SJCRH30 (cell line): ENCODE data around the gene IL1F10. TPM values are rescaled to one million over a fixed set of nuclear protein-coding genes. Genes with fewer than 3 reads are reported as not detected.

Experiments used
- DNase-seq, 2 experiments: peaks; one replicate each; pipeline ENCODE4 v3.0.0-alpha.2; 2015 to 2020
- H3K27ac ChIP-seq: fragments of 250-450 bp; sonication (Bioruptor Pico); 2 replicates; pipeline ENCODE4 v1.5.1; 2020; ENCODE audit warnings: mild to moderate bottlenecking, moderate library complexity
- H3K27me3 ChIP-seq: fragments of 250-450 bp; sonication (Bioruptor Pico); 2 replicates; pipeline ENCODE4 v1.5.1; 2020; ENCODE audit warnings: mild to moderate bottlenecking, moderate library complexity
- H3K36me3 ChIP-seq: fragments of 250-450 bp; sonication (Bioruptor Pico); 2 replicates; pipeline ENCODE4 v1.5.1; 2020; ENCODE audit warnings: mild to moderate bottlenecking, moderate library complexity
- H3K4me1 ChIP-seq: fragments of 250-450 bp; sonication (Bioruptor Pico); 2 replicates; pipeline ENCODE4 v1.5.1; 2020; ENCODE audit warnings: mild to moderate bottlenecking, moderate library complexity
- H3K4me3 ChIP-seq: fragments of 250-450 bp; sonication (Bioruptor Pico); 2 replicates; pipeline ENCODE4 v1.5.1; 2020; ENCODE audit warnings: mild to moderate bottlenecking, moderate library complexity
- H3K9me3 ChIP-seq: fragments of 250-450 bp; sonication (Bioruptor Pico); replicated peaks from 2 replicates; pipeline ENCODE4 v1.5.1; 2020; ENCODE audit warnings: mild to moderate bottlenecking, moderate library complexity
- total RNA-seq: library from RNA; depleted of rRNA; stranded (reverse); fragments of >200 nt; shearing (Covaris generic); gene quantifications from 2 replicates; pipeline ENCODE4 v1.2.3, GENCODE V29; 2014; rRNA removed

IL1F10 gene
- not detected in 2 replicates for total RNA-seq

GRCh38 chr2:113067681-113068080 lies at the start of gene IL1F10:
Gene IL1F10 (plus strand): TSS chr2:113067970. CDS start chr2:113072739, 4,769 bp downstream.
- Histone ChIP-seq H3K4me1 (no peaks in the 10 kb centered on the region), H3K27me3 (no peaks in the 10 kb centered on the region), H3K9me3 (no peaks in the 10 kb centered on the region), H3K27ac (no peak within 1 kb of the TSS), H3K36me3 (no peaks in the 10 kb centered on the region), H3K4me3 (no peak within 1 kb of the TSS)
- no peak for DNase-seq

GRCh38 chr2:113018509-113018908 lies 49.3 kb upstream of the IL1F10 start:
- no peaks in the 10 kb centered on the region for H3K9me3 ChIP-seq
- no peaks in the 10 kb centered on the region for H3K36me3 ChIP-seq
- no peak overlapping the region for H3K27ac ChIP-seq
- no peaks in the 10 kb centered on the region; the same call in 1 of the 2 replicates for H3K27me3 ChIP-seq
- no peaks in the 10 kb centered on the region for H3K4me1 ChIP-seq
- no peak overlapping the region for H3K4me3 ChIP-seq
- DNase-seq, result no peak

- no peak overlapping the region for H3K4me3 ChIP-seq
- no peak for DNase-seq
- no peak overlapping the region for H3K27ac ChIP-seq
- H3K36me3 ChIP-seq, result no peaks in the 10 kb centered on the region
- no peaks in the 10 kb centered on the region for H3K27me3 ChIP-seq
- H3K4me1 ChIP-seq, result no peaks in the 10 kb centered on the region
- no peaks in the 10 kb centered on the region for H3K9me3 ChIP-seq
Measured at GRCh38 chr2:113021312-113021711, 46.5 kb upstream of the IL1F10 start.

DNA sequence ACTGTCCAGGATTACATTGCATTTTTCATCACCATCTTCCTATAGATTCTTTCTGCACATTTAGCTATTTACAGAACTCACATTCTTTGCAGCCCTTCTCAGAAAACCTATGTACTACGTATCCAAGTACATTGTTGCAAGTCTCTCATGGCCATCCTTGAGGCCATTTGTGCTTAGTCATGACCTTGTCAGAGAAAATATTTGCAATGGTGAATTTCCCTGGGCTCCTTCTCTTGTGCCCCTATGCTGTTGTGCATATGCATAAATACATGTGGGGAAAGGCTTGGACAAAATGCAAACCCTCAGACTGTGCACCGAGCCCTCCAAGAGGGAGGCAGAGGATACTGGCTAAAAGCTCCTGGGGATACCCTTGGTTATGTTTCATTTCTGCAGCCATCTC lies 43.0 kb upstream of the IL1F10 start:
- H3K9me3 ChIP-seq, result no peaks in the 10 kb centered on the region
- 0 out of 2 replicates have a peak, but pooled peaks cover 6% of the 10 kb centered on the region for H3K27me3 ChIP-seq
- no peaks in the 10 kb centered on the region for H3K36me3 ChIP-seq
- H3K27ac ChIP-seq, result no peak overlapping the region
- DNase-seq, result no peak
- H3K4me3 ChIP-seq, result no peak overlapping the region
- no peaks in the 10 kb centered on the region for H3K4me1 ChIP-seq

GRCh38 chr2:113025737-113026136 lies 42.0 kb upstream of the IL1F10 start:
- Histone ChIP-seq H3K4me3 (no peak overlapping the region), H3K27me3 (0 out of 2 replicates have a peak, but pooled peaks cover 10% of the 10 kb centered on the region), H3K4me1 (no peaks in the 10 kb centered on the region), H3K36me3 (no peaks in the 10 kb centered on the region), H3K9me3 (no peaks in the 10 kb centered on the region), H3K27ac (no peak overlapping the region)
- no peak for DNase-seq

GRCh38 chr2:113027691-113028090 lies 40.1 kb upstream of the IL1F10 start:
- Histone ChIP-seq H3K4me3 (no peak overlapping the region), H3K27me3 (peaks cover 11% of the 10 kb centered on the region; the same call in 1 of the 2 replicates), H3K27ac (no peak overlapping the region), H3K36me3 (no peaks in the 10 kb centered on the region), H3K9me3 (no peaks in the 10 kb centered on the region), H3K4me1 (no peaks in the 10 kb centered on the region)
- DNase-seq, result no peak

DNA sequence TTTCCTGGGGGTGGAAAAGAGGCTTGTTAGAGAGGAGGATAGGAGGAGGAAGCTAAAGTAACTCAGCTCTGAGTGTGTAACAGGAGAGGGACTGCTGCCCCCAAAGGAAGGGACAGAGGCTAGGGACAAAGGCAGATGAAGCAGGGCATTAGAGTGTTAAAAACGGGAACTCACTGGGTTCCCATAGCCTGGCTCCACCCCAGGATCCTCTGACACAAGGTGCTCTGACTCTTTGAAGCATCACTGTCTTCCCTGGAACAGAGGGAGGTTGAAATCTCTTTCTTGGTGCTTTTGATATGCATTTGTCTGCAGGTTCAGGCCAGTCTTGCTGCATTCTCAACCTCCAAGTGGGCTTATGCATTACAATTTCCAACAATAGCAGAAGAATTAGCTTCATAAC lies 39.7 kb upstream of the IL1F10 start:
- no peak for DNase-seq
- peaks cover 11% of the 10 kb centered on the region; the same call in 1 of the 2 replicates for H3K27me3 ChIP-seq

GRCh38 chr2:113032737-113033136 lies 35.0 kb upstream of the IL1F10 start:
- H3K27ac ChIP-seq, result no peak overlapping the region
- no peaks in the 10 kb centered on the region for H3K36me3 ChIP-seq
- H3K4me1 ChIP-seq, result no peaks in the 10 kb centered on the region
- H3K9me3 ChIP-seq, result no peaks in the 10 kb centered on the region
- DNase-seq, result no peak
- H3K27me3 ChIP-seq, result peaks cover 11% of the 10 kb centered on the region; the same call in 1 of the 2 replicates
- H3K4me3 ChIP-seq, result no peak overlapping the region

More for the DNA sequence above, 39.7 kb upstream of the IL1F10 start:
- no peaks in the 10 kb centered on the region for H3K4me1 ChIP-seq
- H3K36me3 ChIP-seq, result no peaks in the 10 kb centered on the region
- no peak overlapping the region for H3K27ac ChIP-seq
- no peak overlapping the region for H3K4me3 ChIP-seq
- no peaks in the 10 kb centered on the region for H3K9me3 ChIP-seq

- Histone ChIP-seq H3K36me3 (no peaks in the 10 kb centered on the region), H3K27ac (no peak overlapping the region), H3K4me1 (no peaks in the 10 kb centered on the region), H3K27me3 (peaks cover 4% of the 10 kb centered on the region; the same call in 1 of the 2 replicates), H3K4me3 (no peak overlapping the region), H3K9me3 (no peaks in the 10 kb centered on the region)
- no peak for DNase-seq
Measured at GRCh38 chr2:113034016-113034415, 33.8 kb upstream of the IL1F10 start.

GRCh38 chr2:113036763-113037162 lies 31.0 kb upstream of the IL1F10 start:
- Histone ChIP-seq H3K4me1 (no peaks in the 10 kb centered on the region), H3K4me3 (no peak overlapping the region), H3K27ac (no peak overlapping the region), H3K36me3 (no peaks in the 10 kb centered on the region), H3K9me3 (no peaks in the 10 kb centered on the region), H3K27me3 (no peaks in the 10 kb centered on the region; the same call in 1 of the 2 replicates)
- no peak for DNase-seq

DNA sequence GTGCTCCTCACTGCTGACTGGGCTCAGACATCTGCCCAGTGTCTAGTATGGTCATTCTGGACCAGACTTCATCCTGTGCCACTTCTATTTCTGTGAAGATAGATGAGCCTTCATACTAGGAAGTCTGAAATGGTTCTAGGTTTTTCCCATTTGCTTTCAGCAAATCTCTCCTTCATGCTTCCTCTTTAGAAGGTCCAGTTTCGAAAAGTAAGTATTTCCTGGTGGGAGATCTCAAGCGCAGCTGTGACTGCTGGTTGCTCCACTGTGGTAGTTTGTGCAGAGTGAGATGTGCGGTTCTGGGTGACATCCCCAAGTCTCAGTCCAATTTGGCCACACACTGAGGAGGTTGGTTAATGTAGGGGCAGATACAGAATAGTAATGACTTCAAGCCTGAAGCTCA lies 29.5 kb upstream of the IL1F10 start:
- Histone ChIP-seq H3K9me3 (no peaks in the 10 kb centered on the region), H3K27ac (no peak overlapping the region), H3K36me3 (no peaks in the 10 kb centered on the region), H3K27me3 (no peaks in the 10 kb centered on the region), H3K4me1 (no peaks in the 10 kb centered on the region), H3K4me3 (no peak overlapping the region)
- no peak for DNase-seq

DNA sequence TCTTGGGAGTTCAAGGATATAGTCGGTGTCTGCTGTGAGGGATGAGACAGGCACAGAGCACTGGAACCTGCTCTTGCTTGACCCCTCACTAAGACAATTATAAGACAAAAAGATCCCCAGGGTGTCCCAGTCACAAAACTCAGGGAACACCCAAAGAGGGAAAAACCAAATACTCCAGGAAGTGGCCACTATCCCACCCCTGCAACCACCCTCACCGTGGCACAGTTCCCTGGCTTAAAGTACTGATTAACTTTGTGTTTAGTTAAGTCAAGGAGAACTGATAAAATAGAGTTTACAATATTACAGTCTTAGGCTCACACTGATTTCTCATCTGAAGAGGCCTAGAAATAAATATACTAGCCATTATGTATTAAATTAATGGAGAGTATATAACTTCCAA lies 28.6 kb upstream of the IL1F10 start:
- Histone ChIP-seq H3K9me3 (no peaks in the 10 kb centered on the region), H3K27ac (no peak overlapping the region), H3K4me3 (no peak overlapping the region), H3K36me3 (no peaks in the 10 kb centered on the region), H3K4me1 (no peaks in the 10 kb centered on the region), H3K27me3 (no peaks in the 10 kb centered on the region)
- DNase-seq, result no peak

- Histone ChIP-seq H3K36me3 (no peaks in the 10 kb centered on the region), H3K27me3 (no peaks in the 10 kb centered on the region), H3K27ac (no peak overlapping the region), H3K9me3 (no peaks in the 10 kb centered on the region), H3K4me1 (no peaks in the 10 kb centered on the region), H3K4me3 (no peak overlapping the region)
- no peak for DNase-seq
Measured at GRCh38 chr2:113039719-113040118, 28.1 kb upstream of the IL1F10 start.

DNA sequence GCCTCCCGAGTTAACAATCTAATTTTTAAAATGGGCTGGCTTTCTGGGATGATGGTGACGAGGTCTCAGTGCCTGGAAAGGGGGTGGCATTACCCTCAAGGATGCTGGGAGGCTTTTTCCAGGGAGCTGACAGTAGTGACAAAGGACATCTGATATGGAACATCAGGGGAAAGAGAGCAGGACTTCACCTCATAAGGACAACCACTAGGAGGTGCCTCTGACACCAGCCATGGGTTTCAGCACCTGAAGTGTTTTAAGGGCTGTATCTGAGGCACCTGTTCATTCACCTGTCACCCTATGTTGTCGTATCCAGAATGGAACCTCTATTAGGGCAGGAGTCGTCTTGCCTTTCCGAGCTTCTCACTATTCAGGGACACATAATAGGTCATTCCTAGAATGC lies 25.9 kb upstream of the IL1F10 start:
- no peak for DNase-seq

DNA sequence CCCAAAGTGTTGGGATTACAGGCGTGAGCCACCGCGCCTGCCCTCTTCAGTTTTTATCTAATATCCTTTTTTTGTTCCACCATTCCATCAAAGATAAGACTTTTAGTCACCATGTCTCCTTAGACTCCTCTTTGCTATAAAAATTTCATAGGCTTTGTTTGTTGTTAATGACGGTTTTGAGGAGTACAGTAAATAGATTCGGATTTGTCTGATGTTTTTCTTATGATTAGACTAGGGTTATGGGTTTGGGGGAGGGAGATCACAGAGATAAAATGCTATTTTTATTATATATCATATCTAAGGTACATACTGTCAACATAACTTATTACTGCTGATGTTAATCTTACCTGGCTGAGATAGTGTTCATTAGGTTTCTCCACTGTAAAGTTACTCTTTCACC lies 21.3 kb upstream of the IL1F10 start:
- Histone ChIP-seq H3K27ac (no peak overlapping the region), H3K4me1 (no peaks in the 10 kb centered on the region), H3K36me3 (no peaks in the 10 kb centered on the region), H3K9me3 (no peaks in the 10 kb centered on the region), H3K27me3 (no peaks in the 10 kb centered on the region), H3K4me3 (no peak overlapping the region)
- no peak for DNase-seq

More for the DNA sequence above, 25.9 kb upstream of the IL1F10 start:
- Histone ChIP-seq H3K4me1 (no peaks in the 10 kb centered on the region), H3K9me3 (no peaks in the 10 kb centered on the region), H3K36me3 (no peaks in the 10 kb centered on the region), H3K27me3 (no peaks in the 10 kb centered on the region), H3K27ac (no peak overlapping the region), H3K4me3 (no peak overlapping the region)
